Retina (tissue), 1 donor: ENCODE results near the gene ADAM10.
"Not testable (repeated sequence)": the region's sequence is repeated elsewhere in the genome, so short reads cannot be mapped to it uniquely, and the experiment has no call there.

Experiments used
- DNase-seq: peaks from one replicate; pipeline ENCODE4 v3.0.0-alpha.2; 2016

The ADAM10 gene

GRCh38 chr15:58669108-58669507 is 80.4 kb downstream of the ADAM10 start:
- DNase-seq: no peak

- no peak for DNase-seq
Measured at GRCh38 chr15:58666957-58667356, 82.5 kb downstream of the ADAM10 start.

GRCh38 chr15:58665672-58666071 is 83.8 kb downstream of the ADAM10 start:
- no peak for DNase-seq

- no peak for DNase-seq
Measured at GRCh38 chr15:58650102-58650501, 99.4 kb downstream of the ADAM10 start.

GRCh38 chr15:58649175-58649574 is 100.3 kb downstream of the ADAM10 start:
- no peak for DNase-seq

- no peak for DNase-seq
Measured at GRCh38 chr15:58643996-58644395, 105.5 kb downstream of the ADAM10 start.

- DNase-seq: no peak
Measured at GRCh38 chr15:58641660-58642059, 107.8 kb downstream of the ADAM10 start.

- DNase-seq: no peak
Measured at GRCh38 chr15:58639992-58640391, 109.5 kb downstream of the ADAM10 start.

GRCh38 chr15:58639002-58639756 is 110.3 kb downstream of the ADAM10 start:
- no peak for DNase-seq

GRCh38 chr15:58632789-58633188 is 116.7 kb downstream of the ADAM10 start:
- DNase-seq: no peak

GRCh38 chr15:58631319-58631718 is 118.2 kb downstream of the ADAM10 start:
- DNase-seq: no peak

- DNase-seq: no peak
Measured at GRCh38 chr15:58629625-58630024, 119.9 kb downstream of the ADAM10 start.

- DNase-seq: no peak
Measured at GRCh38 chr15:58628206-58628947, 121.1 kb downstream of the ADAM10 start.

GRCh38 chr15:58627701-58628100 is 121.8 kb downstream of the ADAM10 start:
- no peak for DNase-seq

- no peak for DNase-seq
Measured at GRCh38 chr15:58627046-58627445, 122.5 kb downstream of the ADAM10 start.

GRCh38 chr15:58626378-58626777 is 123.1 kb downstream of the ADAM10 start:
- DNase-seq: no peak

GRCh38 chr15:58622877-58623276 is 126.6 kb downstream of the ADAM10 start:
- no peak for DNase-seq

- DNase-seq: not testable (repeated sequence)
Measured at GRCh38 chr15:58620268-58620667, 129.2 kb downstream of the ADAM10 start.

GRCh38 chr15:58616171-58616570 is 133.3 kb downstream of the ADAM10 start:
- no peak for DNase-seq

- no peak for DNase-seq
Measured at GRCh38 chr15:58611731-58612676, 137.5 kb downstream of the ADAM10 start.

GRCh38 chr15:58608711-58609110 is 140.8 kb downstream of the ADAM10 start:
- no peak for DNase-seq

- no peak for DNase-seq
Measured at GRCh38 chr15:58608129-58608590, 141.3 kb downstream of the ADAM10 start.

GRCh38 chr15:58606577-58607080 is 142.9 kb downstream of the ADAM10 start:
- no peak for DNase-seq
